ENCODE results near the gene KIF21B.
"Not testable (repeated sequence)": the region's sequence is repeated elsewhere in the genome, so short reads cannot be mapped to it uniquely, and the experiment has no call there.

Gene KIF21B

GRCh38 chr1:200930285-200930684, 93.2 kb downstream of the KIF21B start:
- FAIRE-seq: not testable (repeated sequence)

GRCh38 chr1:200929530-200930278, 93.8 kb downstream of the KIF21B start:
- FAIRE-seq: no peak

- no peak for FAIRE-seq
These were observed 97.7 kb downstream of the KIF21B start for GRCh38 chr1:200925831-200926230.

GRCh38 chr1:200923601-200924000, 99.9 kb downstream of the KIF21B start:
- no peak for FAIRE-seq

GRCh38 chr1:200922406-200922805, 101.1 kb downstream of the KIF21B start:
- FAIRE-seq: no peak

GRCh38 chr1:200921571-200922110, 101.9 kb downstream of the KIF21B start:
- no peak for FAIRE-seq
